AG09319 (cell line): ENCODE results near the gene TMEM178B.
"Not testable (repeated sequence)": the region's sequence is repeated elsewhere in the genome, so short reads cannot be mapped to it uniquely, and the experiment has no call there.

Experiments
- DNase-seq: peaks from one replicate; pipeline ENCODE4 v3.0.0-alpha.2; 2010; ENCODE audit warnings: low read depth; ENCODE audit errors: extremely low read depth
- TF ChIP-seq, protein P1 (sequence below): IDR thresholded peaks from 2 replicates; pipeline ENCODE4 v1.5.1; 2011; ENCODE audit warnings: low read depth, mild to moderate bottlenecking, inconsistent platforms, low read length, moderate library complexity

Gene TMEM178B

DNA sequence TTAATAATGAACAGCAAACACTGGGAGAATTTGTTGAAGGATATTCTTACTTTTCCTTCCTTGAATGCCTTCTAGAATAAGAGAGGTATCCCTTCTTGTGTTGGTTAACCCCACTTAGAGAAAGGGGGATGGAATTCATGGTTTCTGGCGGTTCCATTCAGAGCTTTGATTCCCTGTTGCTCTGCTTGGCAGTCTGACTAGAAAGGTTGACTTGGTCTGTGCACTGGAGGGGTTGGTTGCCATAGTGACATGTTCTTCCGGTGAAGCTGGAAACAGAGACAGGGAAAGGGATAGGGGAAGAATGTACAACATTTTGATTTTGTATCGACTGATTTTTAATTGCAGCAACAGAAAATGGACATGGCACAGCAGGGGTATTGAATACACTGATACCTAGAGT, 2.5 kb downstream of the TMEM178B start:
- TF ChIP-seq, protein P1, sequence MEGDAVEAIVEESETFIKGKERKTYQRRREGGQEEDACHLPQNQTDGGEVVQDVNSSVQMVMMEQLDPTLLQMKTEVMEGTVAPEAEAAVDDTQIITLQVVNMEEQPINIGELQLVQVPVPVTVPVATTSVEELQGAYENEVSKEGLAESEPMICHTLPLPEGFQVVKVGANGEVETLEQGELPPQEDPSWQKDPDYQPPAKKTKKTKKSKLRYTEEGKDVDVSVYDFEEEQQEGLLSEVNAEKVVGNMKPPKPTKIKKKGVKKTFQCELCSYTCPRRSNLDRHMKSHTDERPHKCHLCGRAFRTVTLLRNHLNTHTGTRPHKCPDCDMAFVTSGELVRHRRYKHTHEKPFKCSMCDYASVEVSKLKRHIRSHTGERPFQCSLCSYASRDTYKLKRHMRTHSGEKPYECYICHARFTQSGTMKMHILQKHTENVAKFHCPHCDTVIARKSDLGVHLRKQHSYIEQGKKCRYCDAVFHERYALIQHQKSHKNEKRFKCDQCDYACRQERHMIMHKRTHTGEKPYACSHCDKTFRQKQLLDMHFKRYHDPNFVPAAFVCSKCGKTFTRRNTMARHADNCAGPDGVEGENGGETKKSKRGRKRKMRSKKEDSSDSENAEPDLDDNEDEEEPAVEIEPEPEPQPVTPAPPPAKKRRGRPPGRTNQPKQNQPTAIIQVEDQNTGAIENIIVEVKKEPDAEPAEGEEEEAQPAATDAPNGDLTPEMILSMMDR = no peak
- no peak for DNase-seq

DNA sequence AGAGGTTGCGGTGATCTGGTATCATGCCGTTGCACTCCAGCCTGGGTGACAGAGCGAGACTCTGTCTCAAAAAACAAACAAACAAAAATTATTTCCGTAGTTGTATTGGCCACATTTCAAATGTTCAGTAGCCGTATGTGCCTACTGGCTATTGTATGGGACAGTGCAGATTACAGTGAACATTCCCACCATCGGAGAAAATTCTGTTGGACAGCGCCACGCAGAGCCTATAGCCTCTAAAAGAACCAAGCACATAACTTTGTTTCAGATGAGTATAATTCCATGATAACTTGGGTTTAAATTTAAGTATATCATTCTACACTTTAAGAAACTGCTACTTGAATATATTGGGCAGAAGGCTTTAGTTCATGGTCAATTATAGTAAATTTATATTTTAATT, 5.4 kb downstream of the TMEM178B start:
- no peak for DNase-seq
- TF ChIP-seq, protein P1 = no peak

- DNase-seq = not testable (repeated sequence)
Measured at GRCh38 chr7:141089490-141089889, 15.6 kb downstream of the TMEM178B start.

- TF ChIP-seq, protein P1 = no peak
- no peak for DNase-seq
Measured at GRCh38 chr7:141094336-141095070, 20.6 kb downstream of the TMEM178B start.

DNA sequence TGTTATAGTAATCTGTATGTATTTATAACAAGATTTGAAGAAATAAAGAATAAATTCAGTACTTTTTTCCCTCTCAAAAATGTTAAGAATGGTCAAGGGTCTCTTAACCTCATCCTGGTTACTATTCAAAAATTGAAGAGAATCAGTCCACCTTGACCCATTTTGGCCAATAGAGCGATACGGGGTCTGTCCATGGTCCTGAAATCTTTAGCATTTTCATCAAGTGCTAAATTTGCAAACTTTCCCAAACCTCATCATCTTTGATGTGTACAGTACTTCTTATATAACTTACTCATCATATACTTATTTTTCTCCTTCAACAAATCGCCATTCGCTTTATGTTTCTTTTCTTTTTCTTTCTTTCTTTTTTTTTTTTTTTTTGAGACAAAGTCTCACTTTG, 23.6 kb downstream of the TMEM178B start:
- no peak for DNase-seq
- TF ChIP-seq, protein P1 = no peak

DNA sequence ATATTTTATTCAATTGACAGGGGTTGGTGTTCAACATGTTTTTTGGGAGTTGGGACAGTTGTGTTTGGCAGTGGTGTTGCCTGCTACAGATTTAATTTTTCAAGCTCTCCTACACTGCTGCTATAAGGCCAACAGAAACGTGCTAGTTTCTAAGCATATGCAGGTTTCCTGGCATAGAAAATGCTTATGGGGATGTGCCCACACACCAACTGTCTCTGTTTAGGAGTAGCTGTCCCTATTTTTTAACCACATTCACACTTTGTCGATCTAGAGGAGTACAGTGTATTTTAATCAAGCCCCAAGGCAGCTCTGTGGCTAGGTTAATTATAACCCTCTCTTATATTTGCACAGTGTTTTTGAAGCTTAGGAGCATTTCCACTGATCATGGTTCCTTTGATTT, 28.6 kb downstream of the TMEM178B start:
- no peak for DNase-seq
- TF ChIP-seq, protein P1 = no peak

DNA sequence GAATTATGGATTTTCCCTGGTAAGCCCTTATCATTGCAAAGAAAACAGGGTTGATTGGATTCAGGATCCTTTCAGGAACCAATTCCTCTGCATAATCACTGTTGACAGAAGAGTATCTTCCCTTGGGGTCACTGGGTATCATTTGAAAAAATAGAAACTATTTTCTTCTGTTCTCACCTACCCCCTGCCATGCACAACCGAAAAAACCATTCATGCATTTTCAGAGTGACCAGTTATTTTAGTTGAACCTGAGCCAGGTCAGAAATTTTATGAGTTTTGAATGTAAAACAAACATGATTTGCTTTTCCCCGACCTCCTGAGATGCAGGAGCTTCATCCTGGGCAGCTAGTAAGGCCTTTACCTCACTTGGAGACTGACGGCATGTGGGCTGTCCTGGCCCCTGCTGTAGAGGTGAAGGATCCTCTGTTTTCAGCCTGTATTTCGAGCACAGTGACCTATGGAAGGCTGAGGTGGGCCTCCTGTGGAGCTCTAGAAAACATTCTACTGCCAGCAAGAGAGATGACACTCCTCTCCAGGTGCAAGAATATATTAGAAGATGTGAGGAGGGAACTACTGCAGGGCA, 30.1 kb downstream of the TMEM178B start:
- DNase-seq = no peak
- TF ChIP-seq, protein P1 = no peak

GRCh38 chr7:141113131-141113530, 39.3 kb downstream of the TMEM178B start:
- no peak for DNase-seq

More at GRCh38 chr7:141113131-141113530, 39.3 kb downstream of the TMEM178B start:
- TF ChIP-seq, protein P1 = no peak
